ENCODE measurements around the gene TMPRSS7.

DNA sequence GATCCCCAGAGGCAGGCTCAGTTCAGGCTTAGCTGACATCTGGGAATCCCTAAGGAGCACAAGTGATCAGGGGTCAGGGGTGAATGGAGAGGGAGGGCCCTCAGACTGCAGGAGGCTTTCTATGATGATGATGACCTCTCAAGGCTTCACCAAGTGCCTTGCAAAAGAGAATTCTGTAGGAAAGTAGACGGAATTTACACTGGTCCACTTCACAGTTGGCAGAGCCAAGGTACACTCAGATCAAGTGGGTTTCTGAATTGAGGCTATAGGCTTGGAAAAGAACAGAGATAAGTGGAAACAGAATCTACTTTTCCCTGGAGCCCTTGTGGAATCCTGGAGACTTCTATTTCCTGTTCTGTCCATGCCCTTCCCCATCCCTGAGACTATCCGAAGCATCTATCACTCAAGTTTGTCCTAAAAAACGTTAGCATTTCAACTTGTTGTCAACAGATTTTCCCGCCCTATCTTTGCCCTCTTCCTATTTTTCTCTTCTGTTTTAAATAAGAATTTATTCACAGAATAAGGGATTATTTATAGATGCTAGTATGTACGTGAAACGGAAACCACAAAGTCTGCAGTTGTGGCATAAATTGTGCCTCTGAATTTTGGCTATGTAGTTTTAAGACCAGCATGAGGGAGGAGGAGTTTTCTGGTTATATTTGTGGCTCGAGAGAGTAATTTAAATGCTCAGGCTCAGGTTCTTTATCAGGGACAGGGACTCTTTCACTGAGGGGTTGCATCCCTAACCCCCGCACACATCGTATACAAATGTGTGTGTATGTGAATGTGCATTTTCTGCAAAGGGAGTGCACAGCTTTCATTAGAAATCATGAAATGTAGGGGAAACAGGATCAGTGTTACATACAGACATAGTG is 85.7 kb downstream of the TMPRSS7 start:
- TF ChIP-seq, protein P1, sequence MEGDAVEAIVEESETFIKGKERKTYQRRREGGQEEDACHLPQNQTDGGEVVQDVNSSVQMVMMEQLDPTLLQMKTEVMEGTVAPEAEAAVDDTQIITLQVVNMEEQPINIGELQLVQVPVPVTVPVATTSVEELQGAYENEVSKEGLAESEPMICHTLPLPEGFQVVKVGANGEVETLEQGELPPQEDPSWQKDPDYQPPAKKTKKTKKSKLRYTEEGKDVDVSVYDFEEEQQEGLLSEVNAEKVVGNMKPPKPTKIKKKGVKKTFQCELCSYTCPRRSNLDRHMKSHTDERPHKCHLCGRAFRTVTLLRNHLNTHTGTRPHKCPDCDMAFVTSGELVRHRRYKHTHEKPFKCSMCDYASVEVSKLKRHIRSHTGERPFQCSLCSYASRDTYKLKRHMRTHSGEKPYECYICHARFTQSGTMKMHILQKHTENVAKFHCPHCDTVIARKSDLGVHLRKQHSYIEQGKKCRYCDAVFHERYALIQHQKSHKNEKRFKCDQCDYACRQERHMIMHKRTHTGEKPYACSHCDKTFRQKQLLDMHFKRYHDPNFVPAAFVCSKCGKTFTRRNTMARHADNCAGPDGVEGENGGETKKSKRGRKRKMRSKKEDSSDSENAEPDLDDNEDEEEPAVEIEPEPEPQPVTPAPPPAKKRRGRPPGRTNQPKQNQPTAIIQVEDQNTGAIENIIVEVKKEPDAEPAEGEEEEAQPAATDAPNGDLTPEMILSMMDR (IDR thresholded peaks at IDR 0.05), result no peak
- TF ChIP-seq POLR2A (IDR thresholded peaks at IDR 0.05), result no peak
